AG10803 (cell line): ENCODE data around the gene GYPB.
"Not testable (repeated sequence)": the region's sequence is repeated elsewhere in the genome, so short reads cannot be mapped to it uniquely, and the experiment has no call there.

Experiments
- DNase-seq: peaks from one replicate; pipeline ENCODE4 v3.0.0; 2010; ENCODE audit warnings: low read depth
- H3K4me3 ChIP-seq: 2 replicates; pipeline ENCODE4 v1.5.1; 2011; ENCODE audit warnings: mild to moderate bottlenecking, low read length, control low read depth
- CTCF ChIP-seq: conservative IDR thresholded peaks from 2 replicates; pipeline ENCODE4 v1.5.1; 2011; ENCODE audit warnings: mild to moderate bottlenecking, low read length, control low read depth, inconsistent platforms

The GYPB gene

DNA sequence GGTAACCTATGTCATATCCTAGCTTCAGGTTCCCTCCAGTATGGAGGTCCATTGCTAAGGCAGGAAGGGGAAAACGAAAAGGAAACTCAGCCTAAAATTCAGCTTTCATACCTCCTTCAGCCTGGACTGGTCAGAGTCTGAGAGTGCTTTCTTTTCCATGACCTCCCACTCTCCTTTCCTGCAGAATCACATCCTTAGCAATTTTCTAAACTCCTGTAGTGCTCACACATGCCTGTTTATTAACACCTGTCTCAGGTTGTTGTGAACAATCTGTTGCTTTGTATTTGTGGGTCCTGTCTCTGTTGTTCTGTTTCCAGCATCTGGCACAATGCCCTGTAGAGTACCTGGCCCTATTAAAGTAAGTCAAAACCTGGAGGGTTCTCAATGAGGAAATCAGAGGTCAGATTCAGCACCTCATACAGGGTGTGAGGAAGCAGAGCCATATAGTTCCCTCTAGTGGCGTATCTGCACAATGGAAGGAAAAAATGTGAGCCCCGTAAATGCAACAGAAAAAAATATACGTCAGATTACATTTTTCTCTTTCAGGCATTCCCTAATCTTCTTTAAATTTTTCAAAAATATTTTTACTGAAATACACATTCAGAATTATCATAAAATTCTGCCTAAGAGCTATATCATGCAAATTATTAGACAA is 2.3 kb upstream of the GYPB start:
- not testable (repeated sequence) for H3K4me3 ChIP-seq
- peak; percentile 70 for TF ChIP-seq CTCF
- peak; percentile 18 for DNase-seq

- DNase-seq, H3K4me3 ChIP-seq: not testable (repeated sequence)
Measured at GRCh38 chr4:144018223-144019000, 768 bp downstream of the GYPB start.

- H3K4me3 ChIP-seq, DNase-seq: not testable (repeated sequence)
Measured at GRCh38 chr4:144017271-144017670, 1.9 kb downstream of the GYPB start.

GRCh38 chr4:144016057-144016605 is 3.0 kb downstream of the GYPB start:
- not testable (repeated sequence) for DNase-seq, H3K4me3 ChIP-seq

DNA sequence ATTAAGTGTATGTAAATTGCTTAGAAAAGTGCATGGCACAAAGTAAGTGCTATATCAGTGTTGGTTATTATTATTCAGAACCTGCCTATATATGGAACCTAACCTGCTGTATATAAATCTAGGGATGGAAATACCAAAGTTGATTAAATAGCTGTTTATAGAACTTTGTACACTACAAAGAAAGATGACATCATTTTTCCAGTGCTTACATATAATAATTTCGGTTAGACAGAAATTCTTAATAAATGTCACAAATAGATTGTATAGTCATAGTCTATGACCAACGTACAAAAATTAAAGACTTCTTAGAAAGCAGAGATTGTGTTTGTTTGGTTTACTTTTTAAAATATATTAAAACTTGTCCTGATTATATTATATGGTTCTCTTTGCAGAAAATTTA is 4.4 kb downstream of the GYPB start:
- H3K4me3 ChIP-seq: no peak overlapping the region
- no peak for TF ChIP-seq CTCF
- DNase-seq: no peak

DNA sequence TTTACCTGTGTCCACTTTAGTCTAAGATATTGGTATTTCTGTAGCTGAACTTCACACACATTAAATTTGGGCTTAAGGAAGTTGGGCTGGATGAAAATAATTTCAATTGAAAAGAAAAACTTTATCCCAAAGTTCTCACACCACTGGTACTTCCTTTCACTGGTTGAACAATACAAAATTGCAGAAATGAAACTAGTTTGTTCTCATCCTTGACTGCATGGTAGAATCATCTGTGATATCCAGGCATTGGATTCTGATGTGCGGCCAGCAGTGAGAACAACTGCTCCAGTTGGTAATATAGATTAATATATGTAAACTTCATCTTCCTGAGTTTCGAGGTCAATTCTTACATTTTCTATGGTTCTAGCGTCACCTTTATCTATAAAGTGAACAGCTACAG is 10.6 kb downstream of the GYPB start:
- H3K4me3 ChIP-seq, DNase-seq: not testable (repeated sequence)

GRCh38 chr4:144007960-144008359 is 11.2 kb downstream of the GYPB start:
- not testable (repeated sequence) for DNase-seq, H3K4me3 ChIP-seq

GRCh38 chr4:144006200-144006803 is 12.9 kb downstream of the GYPB start:
- H3K4me3 ChIP-seq: not testable (repeated sequence)
- DNase-seq: peak; percentile 21

DNA sequence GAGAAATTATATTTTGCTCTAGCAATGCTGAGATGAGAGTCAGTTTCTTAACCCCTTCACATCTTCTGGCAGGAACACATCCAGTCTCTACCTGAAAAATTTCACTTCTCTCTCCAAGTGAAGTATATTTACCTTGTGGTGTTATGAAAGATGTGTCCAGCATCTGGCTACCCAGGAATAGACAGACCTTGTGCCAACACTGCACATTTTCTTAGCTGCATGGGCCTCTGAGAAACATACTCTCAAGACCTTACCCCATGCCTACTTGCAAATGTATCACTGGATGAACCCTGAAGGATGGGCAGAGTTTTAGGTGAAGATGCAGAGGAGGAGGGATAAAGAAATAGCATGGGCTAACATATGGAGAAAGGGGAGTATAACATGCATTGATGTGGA is 13.6 kb downstream of the GYPB start:
- H3K4me3 ChIP-seq: not testable (repeated sequence)
- DNase-seq: peak; percentile 13

GRCh38 chr4:144004868-144005557 is 14.2 kb downstream of the GYPB start:
- DNase-seq: peak; percentile 76
- not testable (repeated sequence) for H3K4me3 ChIP-seq

GRCh38 chr4:144003890-144004265 is 15.3 kb downstream of the GYPB start:
- not testable (repeated sequence) for H3K4me3 ChIP-seq, DNase-seq

DNA sequence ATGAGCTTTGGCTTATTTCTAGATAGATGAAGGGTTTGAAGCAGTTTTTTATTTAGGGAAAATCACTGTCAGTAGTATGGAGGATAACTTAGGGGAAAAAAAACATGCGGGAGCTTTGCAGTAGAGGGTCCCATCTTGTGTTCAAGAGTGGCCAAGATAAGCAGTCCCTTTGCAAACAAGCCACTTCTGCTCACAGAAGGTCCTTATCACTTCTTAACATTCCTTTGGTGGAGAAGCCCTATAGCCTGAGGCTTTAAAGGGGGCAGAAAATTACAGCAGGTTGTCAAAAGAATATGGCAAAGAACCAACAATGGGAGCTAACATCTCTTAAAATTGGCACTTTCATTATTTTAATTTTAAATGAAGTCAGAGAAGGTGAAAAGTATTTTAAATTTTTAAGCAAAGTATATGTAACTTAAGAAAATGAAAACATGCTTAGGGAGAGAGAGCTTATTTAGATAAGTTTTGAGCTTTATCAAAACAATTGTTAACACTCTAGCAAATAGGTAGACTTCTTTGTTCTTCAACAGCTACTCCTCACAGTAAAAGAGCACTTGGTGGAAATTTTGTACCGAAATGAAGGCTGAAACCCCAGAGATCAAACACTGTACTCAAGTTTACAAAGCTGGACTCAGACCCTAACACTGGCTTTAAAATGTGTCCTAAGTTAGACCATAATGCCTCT is 15.8 kb downstream of the GYPB start:
- not testable (repeated sequence) for DNase-seq, H3K4me3 ChIP-seq

DNA sequence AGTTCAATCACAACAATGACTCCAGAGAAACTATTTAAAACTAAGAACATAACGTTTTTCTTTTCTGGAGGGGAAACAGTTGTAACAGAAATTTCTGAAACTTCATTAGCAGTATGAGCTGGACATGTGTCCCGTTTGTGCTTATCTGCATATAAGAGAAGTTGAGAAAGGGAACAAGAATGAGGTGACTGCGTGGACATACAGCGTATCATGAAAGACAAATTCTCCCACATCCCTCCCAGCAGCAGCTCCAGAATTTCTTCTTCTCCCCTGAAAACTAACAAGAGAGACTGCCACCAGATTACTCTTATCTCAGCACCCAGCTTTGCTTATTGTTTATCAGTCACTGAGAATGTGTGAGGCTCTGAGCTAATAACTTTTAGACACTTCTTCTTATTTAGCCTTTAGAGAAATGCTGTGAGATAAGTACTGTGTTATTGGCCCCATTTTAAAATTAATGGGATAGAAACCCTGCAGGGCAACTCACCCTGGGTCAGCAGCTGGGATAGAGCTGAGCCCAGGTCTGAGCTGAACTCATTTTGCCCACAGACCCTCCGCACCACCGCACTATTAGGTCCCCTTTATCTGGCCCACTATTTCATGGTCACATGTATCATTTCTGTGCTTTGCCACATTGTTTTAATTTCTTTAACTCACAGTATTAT is 18.7 kb downstream of the GYPB start:
- DNase-seq, H3K4me3 ChIP-seq: not testable (repeated sequence)

GRCh38 chr4:143996193-143996592 is 23.0 kb downstream of the GYPB start:
- H3K4me3 ChIP-seq, DNase-seq: not testable (repeated sequence)

DNA sequence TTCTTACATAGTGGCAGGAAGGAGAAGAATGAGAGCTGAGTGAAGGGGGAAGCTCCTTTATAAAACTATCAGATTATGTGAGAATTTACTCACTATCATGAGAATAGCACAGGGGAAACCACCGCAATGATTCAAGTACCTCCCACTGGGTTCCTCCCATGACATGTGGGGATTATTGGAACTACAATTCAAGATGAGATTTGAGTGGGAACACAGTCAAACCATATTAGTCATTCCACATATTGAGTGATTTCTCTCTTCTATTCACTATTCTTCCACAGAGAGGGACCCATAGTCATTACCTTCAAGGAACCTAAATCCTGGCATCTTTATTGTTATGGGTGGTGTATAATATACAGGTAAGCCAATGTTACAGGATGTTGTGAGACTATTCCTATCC is 27.4 kb downstream of the GYPB start:
- DNase-seq, H3K4me3 ChIP-seq: not testable (repeated sequence)

DNA sequence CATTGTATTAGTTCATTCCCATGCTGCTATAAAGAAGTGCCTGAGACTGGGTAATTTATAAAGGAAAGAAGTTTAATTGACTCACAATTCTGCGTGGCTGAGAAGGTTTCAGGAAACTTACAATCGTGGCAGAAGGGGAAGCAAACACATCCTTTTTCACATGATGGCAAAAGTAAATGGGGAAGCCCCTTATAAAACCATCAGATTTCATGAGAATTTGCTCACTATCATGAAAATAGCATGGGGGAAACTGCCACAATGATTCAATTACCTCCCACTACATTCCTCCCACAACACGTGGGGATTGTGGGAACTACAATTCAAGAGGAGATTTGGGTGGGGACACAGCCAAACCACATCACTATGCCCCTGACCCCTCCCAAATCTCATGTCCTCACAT is 28.5 kb downstream of the GYPB start:
- not testable (repeated sequence) for DNase-seq, H3K4me3 ChIP-seq
